ENCODE results near the gene CRYBA4.

GRCh38 chr22:26670459-26670858 is 48.7 kb downstream of the CRYBA4 start:
- TF ChIP-seq CTCF (conservative IDR thresholded peaks at IDR 0.05 in 1 of 2, IDR thresholded peaks at IDR 0.05 in 1 of 2; ENCODE audit: extremely low read depth in 1 of 2, insufficient read depth in 1 of 2, low read depth in 1 of 2, low read length in 2 of 2) = no peak
- no peak for TF ChIP-seq EZH2 (IDR thresholded peaks at IDR 0.05; ENCODE audit: borderline replicate concordance, low read length)
